Neural cell (in vitro differentiated cells): ENCODE measurements around the gene MYO7B. TPM values are rescaled to one million over a fixed set of nuclear protein-coding genes. Genes with fewer than 3 reads are reported as not detected.

Experiments used
- H2AFZ ChIP-seq: fragments of 200-600, 300-800 bp; sonication (generic), shearing (Covaris generic); 2 replicates; pipeline ENCODE4 v1.6.0; 2014; ENCODE audit warnings: low read depth, mild to moderate bottlenecking, antibody characterized with exemption, low read length, moderate library complexity
- H3F3A ChIP-seq: fragments of 200-600 bp; shearing (Covaris generic); 2 replicates; pipeline ENCODE4 v1.6.1; 2016; ENCODE audit warnings: mild to moderate bottlenecking, moderate library complexity, mixed read lengths, antibody characterized with exemption, low read length; ENCODE audit not compliant: insufficient read depth, poor library complexity, severe bottlenecking
- H3K27ac ChIP-seq: fragments of 200-600, 300-800 bp; sonication (generic), shearing (Covaris generic); 2 replicates; pipeline ENCODE4 v1.5.1; 2014; ENCODE audit warnings: mild to moderate bottlenecking, low read length, moderate library complexity
- H3K27me3 ChIP-seq: fragments of 300-800, 200-600 bp; sonication (generic), shearing (Covaris generic); 2 replicates; pipeline ENCODE4 v1.6.0; 2014; ENCODE audit warnings: mild to moderate bottlenecking, low read depth, low read length, moderate library complexity; ENCODE audit not compliant: insufficient read depth
- H3K36me3 ChIP-seq: fragments of 300-800, 200-600 bp; sonication (generic), shearing (Covaris generic); 2 replicates; pipeline ENCODE4 v1.5.1; 2014; ENCODE audit warnings: mild to moderate bottlenecking, antibody characterized with exemption, low read length, moderate library complexity; ENCODE audit not compliant: insufficient read depth
- H3K4me2 ChIP-seq: fragments of 300-800, 200-600 bp; sonication (generic), shearing (Covaris generic); 2 replicates; pipeline ENCODE4 v1.6.0; 2014; ENCODE audit warnings: mild to moderate bottlenecking, low read length
- H3K4me3 ChIP-seq: fragments of 300-800, 200-600 bp; sonication (generic), shearing (Covaris generic); 2 replicates; pipeline ENCODE4 v1.5.1; 2014; ENCODE audit warnings: mild to moderate bottlenecking, low read length, moderate library complexity
- H3K79me2 ChIP-seq: fragments of 200-600 bp; shearing (Covaris generic); replicated peaks from 2 replicates; pipeline ENCODE4 v1.6.0; 2014; ENCODE audit warnings: mild to moderate bottlenecking, low read length, moderate library complexity; ENCODE audit not compliant: insufficient read depth
- H3K9ac ChIP-seq: fragments of 300-800, 200-600 bp; sonication (generic), shearing (Covaris generic); 2 replicates; pipeline ENCODE4 v1.6.1; 2016; ENCODE audit warnings: mild to moderate bottlenecking, low read length, mixed read lengths
- H3K9me2 ChIP-seq: fragments of 200-600 bp; shearing (Covaris generic); 2 replicates; pipeline ENCODE4 v1.6.1; 2016; ENCODE audit warnings: mild to moderate bottlenecking, low read length, mixed read lengths; ENCODE audit not compliant: insufficient read depth
- H3K9me3 ChIP-seq: fragments of 200-600, 300-800 bp; sonication (generic), shearing (Covaris generic); 2 replicates; pipeline ENCODE4 v1.6.1; 2016; ENCODE audit warnings: mild to moderate bottlenecking, mixed run types, low read length, moderate library complexity, mixed read lengths
- H4K20me1 ChIP-seq: fragments of 200-600 bp; shearing (Covaris generic); 2 replicates; pipeline ENCODE4 v1.6.1; 2016; ENCODE audit warnings: mild to moderate bottlenecking, mixed run types; ENCODE audit not compliant: insufficient read depth
- CTCF ChIP-seq: fragments of 450-650 bp; IDR thresholded peaks from 2 replicates; pipeline ENCODE4 v1.5.1; 2014; ENCODE audit warnings: antibody characterized with exemption, mild to moderate bottlenecking, moderate library complexity; ENCODE audit not compliant: poor library complexity, severe bottlenecking
- EP300 ChIP-seq: fragments of 450-650 bp; conservative IDR thresholded peaks from 2 replicates; pipeline ENCODE4 v1.6.1; 2014; ENCODE audit warnings: antibody characterized with exemption, mild to moderate bottlenecking, moderate library complexity; ENCODE audit not compliant: poor library complexity, severe bottlenecking
- EZH2 ChIP-seq: fragments of 200-600, 300-800 bp; shearing (Covaris generic), sonication (generic); IDR thresholded peaks from 2 replicates; pipeline ENCODE4 v1.6.1; 2014; ENCODE audit warnings: antibody characterized with exemption, low read length, borderline replicate concordance, mild to moderate bottlenecking; ENCODE audit not compliant: insufficient read depth, poor library complexity, severe bottlenecking
- MXI1 ChIP-seq: fragments of 450-650 bp; conservative IDR thresholded peaks from 2 replicates; pipeline ENCODE4 v1.6.1; 2014; ENCODE audit warnings: antibody characterized with exemption, mild to moderate bottlenecking; ENCODE audit not compliant: poor library complexity, severe bottlenecking
- POLR2AphosphoS5 ChIP-seq: IDR thresholded peaks from 2 replicates; pipeline ENCODE4 v1.6.1; 2012
- RAD21 ChIP-seq: fragments of 450-650 bp; conservative IDR thresholded peaks from 2 replicates; pipeline ENCODE4 v1.6.1; 2014; ENCODE audit warnings: antibody characterized with exemption, mild to moderate bottlenecking, moderate library complexity
- REST ChIP-seq: IDR thresholded peaks from 2 replicates; pipeline ENCODE4 v1.6.1; 2012; ENCODE audit warnings: borderline replicate concordance
- SMC3 ChIP-seq: fragments of 450-650 bp; conservative IDR thresholded peaks from 2 replicates; pipeline ENCODE4 v1.6.1; 2014; ENCODE audit warnings: antibody characterized with exemption, mild to moderate bottlenecking, moderate library complexity; ENCODE audit not compliant: poor library complexity
- TAF1 ChIP-seq: IDR thresholded peaks from 2 replicates; pipeline ENCODE4 v1.6.1; 2012; ENCODE audit warnings: low read depth
- polyA plus RNA-seq: library from polyadenylated mRNA; depleted of rRNA; stranded (reverse); fragments of >200 nt; gene quantifications from 2 replicates; pipeline ENCODE4 v1.2.3, GENCODE V29; 2014

The MYO7B gene
- polyA plus RNA-seq, 1 donor from 2014 or later = 0.16 TPM

- Histone ChIP-seq H2AFZ (no peak overlapping the region), H3K9me3 (no peaks in the 10 kb centered on the region)
Observed at GRCh38 chr2:127629637-127630036, 94.2 kb downstream of the MYO7B start.

GRCh38 chr2:127630096-127630863 is 94.8 kb downstream of the MYO7B start:
- Histone ChIP-seq H3K9me3 (no peaks in the 10 kb centered on the region), H3K4me3 (no peak overlapping the region), H3K36me3 (no peaks in the 10 kb centered on the region), H3K9ac (no peak overlapping the region), H2AFZ (no peak overlapping the region), H3F3A (no peaks in the 10 kb centered on the region), H3K27ac (no peak overlapping the region), H4K20me1 (no peaks in the 10 kb centered on the region), H3K27me3 (no peaks in the 10 kb centered on the region), H3K4me2 (no peak overlapping the region), H3K79me2 (no peaks in the 10 kb centered on the region), H3K9me2 (no peaks in the 10 kb centered on the region)
- TF ChIP-seq EP300 = no peak
- TF ChIP-seq SMC3 = no peak
- TF ChIP-seq CTCF = no peak
- no peak for TF ChIP-seq POLR2AphosphoS5
- no peak for TF ChIP-seq RAD21
- no peak for TF ChIP-seq EZH2

More at GRCh38 chr2:127629637-127630036, 94.2 kb downstream of the MYO7B start:
- Histone ChIP-seq H3K9ac (no peak overlapping the region), H3K9me2 (no peaks in the 10 kb centered on the region), H3K4me3 (no peak overlapping the region), H3K27ac (no peak overlapping the region), H3K79me2 (no peaks in the 10 kb centered on the region), H3F3A (no peaks in the 10 kb centered on the region), H4K20me1 (no peaks in the 10 kb centered on the region), H3K27me3 (no peaks in the 10 kb centered on the region), H3K4me2 (no peak overlapping the region), H3K36me3 (no peaks in the 10 kb centered on the region)
- TF ChIP-seq MXI1 = no peak
- TF ChIP-seq TAF1 = no peak
- no peak for TF ChIP-seq REST
- TF ChIP-seq EZH2 = no peak
- TF ChIP-seq POLR2AphosphoS5 = no peak
- no peak for TF ChIP-seq SMC3
- no peak for TF ChIP-seq EP300
- no peak for TF ChIP-seq CTCF
- no peak for TF ChIP-seq RAD21
